Umbilical cord (tissue), 2 donors: ENCODE measurements around the gene HS3ST3A1. TPM values are rescaled to one million over a fixed set of nuclear protein-coding genes. Genes with fewer than 3 reads are reported as not detected.

Experiments used
- DNase-seq: peaks from one replicate; pipeline ENCODE4 v3.0.0-alpha.2; 2015; ENCODE audit warnings: low spot score
- total RNA-seq: library from RNA; depleted of rRNA; stranded (reverse); fragments of >200 nt; gene quantifications from one replicate; pipeline ENCODE4 v1.2.3, GENCODE V29; 2014; ENCODE audit warnings: low replicate concordance; ENCODE audit not compliant: insufficient read depth

HS3ST3A1 gene
- total RNA-seq: 4.1 TPM

- DNase-seq: peak; percentile 24
Observed at GRCh38 chr17:13601776-13602551, at the start of gene HS3ST3A1. Gene HS3ST3A1 (minus strand): TSS chr17:13601929. CDS start chr17:13601129, 800 bp downstream.

- no peak for DNase-seq
Observed at GRCh38 chr17:13650096-13650675, 48.5 kb upstream of the HS3ST3A1 start.

GRCh38 chr17:13647543-13648021 lies 45.9 kb upstream of the HS3ST3A1 start:
- DNase-seq: peak; percentile 32

GRCh38 chr17:13646969-13647542 lies 45.3 kb upstream of the HS3ST3A1 start:
- no peak for DNase-seq

- DNase-seq: no peak
Observed at GRCh38 chr17:13646411-13646810, 44.7 kb upstream of the HS3ST3A1 start.

- DNase-seq: peak; percentile 14
Observed at GRCh38 chr17:13643180-13643579, 41.5 kb upstream of the HS3ST3A1 start.

GRCh38 chr17:13642188-13642587 lies 40.5 kb upstream of the HS3ST3A1 start:
- DNase-seq: no peak

- no peak for DNase-seq
Observed at GRCh38 chr17:13640551-13640950, 38.8 kb upstream of the HS3ST3A1 start.

- DNase-seq: no peak
Observed at GRCh38 chr17:13638855-13639458, 37.2 kb upstream of the HS3ST3A1 start.

GRCh38 chr17:13636951-13637350 lies 35.2 kb upstream of the HS3ST3A1 start:
- no peak for DNase-seq

- DNase-seq: peak; percentile 7
Observed at GRCh38 chr17:13635951-13636350, 34.2 kb upstream of the HS3ST3A1 start.

- peak; percentile 7 for DNase-seq
Observed at GRCh38 chr17:13634021-13634420, 32.3 kb upstream of the HS3ST3A1 start.

GRCh38 chr17:13631529-13631928 lies 29.8 kb upstream of the HS3ST3A1 start:
- DNase-seq: no peak

GRCh38 chr17:13626703-13627102 lies 25.0 kb upstream of the HS3ST3A1 start:
- no peak for DNase-seq

GRCh38 chr17:13619462-13619861 lies 17.7 kb upstream of the HS3ST3A1 start:
- DNase-seq: no peak

- DNase-seq: no peak
Observed at GRCh38 chr17:13616031-13616430, 14.3 kb upstream of the HS3ST3A1 start.

- peak; percentile 13 for DNase-seq
Observed at GRCh38 chr17:13609941-13610340, 8.2 kb upstream of the HS3ST3A1 start.

- no peak for DNase-seq
Observed at GRCh38 chr17:13601322-13601775, 380 bp downstream of the HS3ST3A1 start.

- no peak for DNase-seq
Observed at GRCh38 chr17:13600475-13601321, 1.0 kb downstream of the HS3ST3A1 start.

- no peak for DNase-seq
Observed at GRCh38 chr17:13599864-13600263, 1.9 kb downstream of the HS3ST3A1 start.

- no peak for DNase-seq
Observed at GRCh38 chr17:13599168-13599577, 2.6 kb downstream of the HS3ST3A1 start.
